ENCODE measurements around the gene MCL1. TPM values are rescaled to one million over a fixed set of nuclear protein-coding genes. Genes with fewer than 3 reads are reported as not detected.
A peak's percentile ranks its signal among the peaks of the same experiment; 100 is the strongest.

Gene MCL1
- total and polyA plus RNA-seq, 2 of the 13 experiments (the other 11 are each of a cell fraction or from before 2014, with no cell fraction given), result 69.5 to 125 TPM

DNA sequence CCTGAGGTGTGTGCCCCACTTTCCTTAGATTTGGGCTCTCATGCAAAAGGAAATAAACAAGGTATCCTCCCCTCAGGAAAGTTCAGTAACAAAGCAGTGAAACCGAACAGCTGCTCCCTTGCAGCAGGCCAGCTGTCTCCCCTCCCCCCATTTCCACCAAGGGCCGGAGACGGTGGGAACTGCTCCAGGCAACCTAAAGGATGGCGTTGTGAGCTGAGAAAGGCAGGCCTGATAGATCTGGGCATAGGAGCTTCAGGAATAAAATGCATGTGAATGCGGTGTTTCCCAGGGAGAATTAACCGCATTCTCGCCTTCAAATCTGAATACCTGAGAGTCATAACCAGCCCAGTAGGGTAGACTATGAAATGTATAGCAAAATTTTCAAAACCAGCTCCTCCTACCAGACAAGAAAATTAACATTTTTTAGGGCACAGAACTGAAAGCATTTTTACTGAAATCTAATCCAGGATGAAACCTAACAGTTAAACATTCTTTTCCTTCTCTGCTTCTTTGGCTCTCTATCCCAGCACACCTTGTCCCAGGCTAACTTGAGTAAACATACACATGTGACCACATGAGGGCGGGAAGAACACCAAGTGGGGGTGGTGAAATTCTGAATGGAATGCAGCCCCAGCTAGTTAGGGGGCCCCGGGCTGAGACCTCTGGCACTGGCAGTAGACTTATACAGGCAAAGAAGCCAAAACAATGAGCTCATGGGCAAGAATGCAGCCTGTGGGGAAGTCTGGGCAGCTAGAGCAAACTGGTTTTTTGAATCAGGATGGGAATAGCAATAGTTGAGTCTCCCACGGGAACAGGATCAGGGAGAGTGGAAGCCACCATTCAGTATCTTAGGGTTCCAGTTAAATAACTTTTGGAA is 11.5 kb downstream of the MCL1 start (continued):
- TF ChIP-seq, protein P1, sequence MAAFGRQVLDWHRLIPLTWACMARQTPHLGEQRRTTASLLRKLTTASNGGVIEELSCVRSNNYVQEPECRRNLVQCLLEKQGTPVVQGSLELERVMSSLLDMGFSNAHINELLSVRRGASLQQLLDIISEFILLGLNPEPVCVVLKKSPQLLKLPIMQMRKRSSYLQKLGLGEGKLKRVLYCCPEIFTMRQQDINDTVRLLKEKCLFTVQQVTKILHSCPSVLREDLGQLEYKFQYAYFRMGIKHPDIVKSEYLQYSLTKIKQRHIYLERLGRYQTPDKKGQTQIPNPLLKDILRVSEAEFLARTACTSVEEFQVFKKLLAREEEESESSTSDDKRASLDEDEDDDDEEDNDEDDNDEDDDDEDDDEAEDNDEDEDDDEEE (CRISPR knock-in tag; IDR thresholded peaks at IDR 0.05), result no peak
- TF ChIP-seq, protein P2, sequence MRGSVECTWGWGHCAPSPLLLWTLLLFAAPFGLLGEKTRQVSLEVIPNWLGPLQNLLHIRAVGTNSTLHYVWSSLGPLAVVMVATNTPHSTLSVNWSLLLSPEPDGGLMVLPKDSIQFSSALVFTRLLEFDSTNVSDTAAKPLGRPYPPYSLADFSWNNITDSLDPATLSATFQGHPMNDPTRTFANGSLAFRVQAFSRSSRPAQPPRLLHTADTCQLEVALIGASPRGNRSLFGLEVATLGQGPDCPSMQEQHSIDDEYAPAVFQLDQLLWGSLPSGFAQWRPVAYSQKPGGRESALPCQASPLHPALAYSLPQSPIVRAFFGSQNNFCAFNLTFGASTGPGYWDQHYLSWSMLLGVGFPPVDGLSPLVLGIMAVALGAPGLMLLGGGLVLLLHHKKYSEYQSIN (CRISPR knock-in tag; IDR thresholded peaks at IDR 0.05; ENCODE audit: borderline replicate concordance), result no peak
- TF ChIP-seq, protein P3, sequence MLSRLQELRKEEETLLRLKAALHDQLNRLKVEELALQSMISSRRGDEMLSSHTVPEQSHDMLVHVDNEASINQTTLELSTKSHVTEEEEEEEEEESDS (CRISPR knock-in tag; IDR thresholded peaks at IDR 0.05; ENCODE audit: borderline replicate concordance), result no peak
- TF ChIP-seq MAFF (IDR thresholded peaks at IDR 0.05; ENCODE audit: low read depth, low read length) (no peak), TP53 (CRISPR knock-in tag; conservative IDR thresholded peaks at IDR 0.05) (peak; percentile 63; the same call in 1 of the 2 replicates), SIX1 (CRISPR knock-in tag; IDR thresholded peaks at IDR 0.05; ENCODE audit: borderline replicate concordance) (peak; percentile 20; the same call in 1 of the 2 replicates), FOXK1 (CRISPR knock-in tag; IDR thresholded peaks at IDR 0.05; ENCODE audit: borderline replicate concordance, low read depth) (no peak), ZNF121 (CRISPR knock-in tag; IDR thresholded peaks at IDR 0.05) (peak; percentile 84), PHF8 (CRISPR knock-in tag; IDR thresholded peaks at IDR 0.05) (no peak), HDAC2 (CRISPR knock-in tag; IDR thresholded peaks at IDR 0.05) (peak; percentile 83), RAD21 (CRISPR knock-in tag; IDR thresholded peaks at IDR 0.05) (no peak), FIP1L1 (IDR thresholded peaks at IDR 0.05; ENCODE audit: borderline replicate concordance, insufficient read depth, low read depth, low read length) (no peak), KAT2B (IDR thresholded peaks at IDR 0.05; ENCODE audit: borderline replicate concordance, low read depth, low read length) (no peak)
- TF ChIP-seq, protein P4, sequence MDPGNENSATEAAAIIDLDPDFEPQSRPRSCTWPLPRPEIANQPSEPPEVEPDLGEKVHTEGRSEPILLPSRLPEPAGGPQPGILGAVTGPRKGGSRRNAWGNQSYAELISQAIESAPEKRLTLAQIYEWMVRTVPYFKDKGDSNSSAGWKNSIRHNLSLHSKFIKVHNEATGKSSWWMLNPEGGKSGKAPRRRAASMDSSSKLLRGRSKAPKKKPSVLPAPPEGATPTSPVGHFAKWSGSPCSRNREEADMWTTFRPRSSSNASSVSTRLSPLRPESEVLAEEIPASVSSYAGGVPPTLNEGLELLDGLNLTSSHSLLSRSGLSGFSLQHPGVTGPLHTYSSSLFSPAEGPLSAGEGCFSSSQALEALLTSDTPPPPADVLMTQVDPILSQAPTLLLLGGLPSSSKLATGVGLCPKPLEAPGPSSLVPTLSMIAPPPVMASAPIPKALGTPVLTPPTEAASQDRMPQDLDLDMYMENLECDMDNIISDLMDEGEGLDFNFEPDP (CRISPR knock-in tag; conservative IDR thresholded peaks at IDR 0.05), result no peak
- TF ChIP-seq, protein P5, sequence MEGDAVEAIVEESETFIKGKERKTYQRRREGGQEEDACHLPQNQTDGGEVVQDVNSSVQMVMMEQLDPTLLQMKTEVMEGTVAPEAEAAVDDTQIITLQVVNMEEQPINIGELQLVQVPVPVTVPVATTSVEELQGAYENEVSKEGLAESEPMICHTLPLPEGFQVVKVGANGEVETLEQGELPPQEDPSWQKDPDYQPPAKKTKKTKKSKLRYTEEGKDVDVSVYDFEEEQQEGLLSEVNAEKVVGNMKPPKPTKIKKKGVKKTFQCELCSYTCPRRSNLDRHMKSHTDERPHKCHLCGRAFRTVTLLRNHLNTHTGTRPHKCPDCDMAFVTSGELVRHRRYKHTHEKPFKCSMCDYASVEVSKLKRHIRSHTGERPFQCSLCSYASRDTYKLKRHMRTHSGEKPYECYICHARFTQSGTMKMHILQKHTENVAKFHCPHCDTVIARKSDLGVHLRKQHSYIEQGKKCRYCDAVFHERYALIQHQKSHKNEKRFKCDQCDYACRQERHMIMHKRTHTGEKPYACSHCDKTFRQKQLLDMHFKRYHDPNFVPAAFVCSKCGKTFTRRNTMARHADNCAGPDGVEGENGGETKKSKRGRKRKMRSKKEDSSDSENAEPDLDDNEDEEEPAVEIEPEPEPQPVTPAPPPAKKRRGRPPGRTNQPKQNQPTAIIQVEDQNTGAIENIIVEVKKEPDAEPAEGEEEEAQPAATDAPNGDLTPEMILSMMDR (CRISPR knock-in tag; IDR thresholded peaks at IDR 0.05), result peak; percentile 40
- TF ChIP-seq, protein P6, sequence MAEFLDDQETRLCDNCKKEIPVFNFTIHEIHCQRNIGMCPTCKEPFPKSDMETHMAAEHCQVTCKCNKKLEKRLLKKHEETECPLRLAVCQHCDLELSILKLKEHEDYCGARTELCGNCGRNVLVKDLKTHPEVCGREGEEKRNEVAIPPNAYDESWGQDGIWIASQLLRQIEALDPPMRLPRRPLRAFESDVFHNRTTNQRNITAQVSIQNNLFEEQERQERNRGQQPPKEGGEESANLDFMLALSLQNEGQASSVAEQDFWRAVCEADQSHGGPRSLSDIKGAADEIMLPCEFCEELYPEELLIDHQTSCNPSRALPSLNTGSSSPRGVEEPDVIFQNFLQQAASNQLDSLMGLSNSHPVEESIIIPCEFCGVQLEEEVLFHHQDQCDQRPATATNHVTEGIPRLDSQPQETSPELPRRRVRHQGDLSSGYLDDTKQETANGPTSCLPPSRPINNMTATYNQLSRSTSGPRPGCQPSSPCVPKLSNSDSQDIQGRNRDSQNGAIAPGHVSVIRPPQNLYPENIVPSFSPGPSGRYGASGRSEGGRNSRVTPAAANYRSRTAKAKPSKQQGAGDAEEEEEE (CRISPR knock-in tag; IDR thresholded peaks at IDR 0.05; ENCODE audit: borderline replicate concordance), result no peak
- TF ChIP-seq, protein P7, sequence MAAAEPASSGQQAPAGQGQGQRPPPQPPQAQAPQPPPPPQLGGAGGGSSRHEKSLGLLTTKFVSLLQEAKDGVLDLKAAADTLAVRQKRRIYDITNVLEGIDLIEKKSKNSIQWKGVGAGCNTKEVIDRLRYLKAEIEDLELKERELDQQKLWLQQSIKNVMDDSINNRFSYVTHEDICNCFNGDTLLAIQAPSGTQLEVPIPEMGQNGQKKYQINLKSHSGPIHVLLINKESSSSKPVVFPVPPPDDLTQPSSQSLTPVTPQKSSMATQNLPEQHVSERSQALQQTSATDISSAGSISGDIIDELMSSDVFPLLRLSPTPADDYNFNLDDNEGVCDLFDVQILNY (CRISPR knock-in tag; conservative IDR thresholded peaks at IDR 0.05), result peak; percentile 92
- TF ChIP-seq, protein P8, sequence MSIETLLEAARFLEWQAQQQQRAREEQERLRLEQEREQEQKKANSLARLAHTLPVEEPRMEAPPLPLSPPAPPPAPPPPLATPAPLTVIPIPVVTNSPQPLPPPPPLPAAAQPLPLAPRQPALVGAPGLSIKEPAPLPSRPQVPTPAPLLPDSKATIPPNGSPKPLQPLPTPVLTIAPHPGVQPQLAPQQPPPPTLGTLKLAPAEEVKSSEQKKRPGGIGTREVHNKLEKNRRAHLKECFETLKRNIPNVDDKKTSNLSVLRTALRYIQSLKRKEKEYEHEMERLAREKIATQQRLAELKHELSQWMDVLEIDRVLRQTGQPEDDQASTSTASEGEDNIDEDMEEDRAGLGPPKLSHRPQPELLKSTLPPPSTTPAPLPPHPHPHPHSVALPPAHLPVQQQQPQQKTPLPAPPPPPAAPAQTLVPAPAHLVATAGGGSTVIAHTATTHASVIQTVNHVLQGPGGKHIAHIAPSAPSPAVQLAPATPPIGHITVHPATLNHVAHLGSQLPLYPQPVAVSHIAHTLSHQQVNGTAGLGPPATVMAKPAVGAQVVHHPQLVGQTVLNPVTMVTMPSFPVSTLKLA (IDR thresholded peaks at IDR 0.05), result no peak
